PC-9 (cell line): ENCODE measurements around the gene RXRB.

Source experiments
- CTCF ChIP-seq: fragments of 200-600 bp; sonication (generic); conservative IDR thresholded peaks from 2 replicates; pipeline ENCODE4 v1.6.1; 2017; ENCODE audit warnings: mixed run types, antibody characterized with exemption, mild to moderate bottlenecking, moderate library complexity
- EZH2 ChIP-seq: fragments of 200-600 bp; sonication (generic); IDR thresholded peaks from 2 replicates; pipeline ENCODE4 v1.8.0; 2017; ENCODE audit warnings: antibody characterized with exemption, low read depth

- TF ChIP-seq CTCF (peak; percentile 90), EZH2 (no peak)
These were observed 47.6 kb upstream of the RXRB start for GRCh38 chr6:33247977-33248642.
